Motor neuron (in vitro differentiated cells): ENCODE results near the gene VAV3. TPM values are rescaled to one million over a fixed set of nuclear protein-coding genes. Genes with fewer than 3 reads are reported as not detected.

Experiments used
- ATAC-seq, 8 experiments: fragments of 200-7000 bp; cut with Tn5 transposase; replicated peaks in 6 of 8; 2 replicates each; pipeline ENCODE4 v1.8.0; 2021; ENCODE audit warnings: mild to moderate bottlenecking in 8 of 8, moderate library complexity in 8 of 8
- H3K27ac ChIP-seq, 2 donors: fragments of 250-450 bp; sonication (Bioruptor Pico); 2 replicates each; pipeline ENCODE4 v1.9.0; 2021; ENCODE audit warnings: antibody characterized with exemption in 2 of 2, mild to moderate bottlenecking in 2 of 2, moderate library complexity in 1 of 2
- H3K4me1 ChIP-seq, 2 donors: fragments of 250-450 bp; sonication (Bioruptor Pico); replicated peaks in 1 of 2; 2 replicates each; pipeline ENCODE4 v1.6.1; 2021; ENCODE audit warnings: antibody characterized with exemption in 2 of 2, mild to moderate bottlenecking in 2 of 2, moderate library complexity in 1 of 2
- H3K4me3 ChIP-seq, 5 donors: fragments of 250-450 bp; sonication (Bioruptor Pico); 2 replicates each; pipeline ENCODE4 v1.9.0; 2021; ENCODE audit warnings: antibody characterized with exemption in 5 of 5, mild to moderate bottlenecking in 5 of 5, moderate library complexity in 4 of 5
- WGBS, 10 experiments: fragments of 450-650 bp; shearing (Covaris generic); methylation state at CpG; one replicate each; pipeline ENCODE4 v1.0.0; 2022; 5-methylcytosine and 5-hydroxymethylcytosine counted together
- in situ Hi-C, 9 experiments: fragments of 400-800 bp; cut with MboI; loops; one replicate each; pipeline ENCODE4 v1.15.0; 2021; ENCODE audit warnings: low sequenced_read_pairs in 9 of 9, low pct_unique_long_range_greater_than_20kb in 2 of 9; ENCODE audit not compliant: unreplicated experiment in 9 of 9
- total RNA-seq, 8 experiments: library from RNA; unstranded; fragments of 300-600 nt; gene quantifications; 2 replicates each; pipeline versions ENCODE4 v1.2.3 to v1.2.4, GENCODE V29; 2022

VAV3 gene
- total RNA-seq, 8 experiments from 2014 or later = 0.09 to 34.3 (median 10.3) TPM

GRCh38 chr1:107544285-107544684 lies 420.7 kb downstream of the VAV3 start:
- 63 to 100% (median 91%) methylated on average over 2 to 4 of the region's 4 CpGs for WGBS, 10 experiments
- Histone ChIP-seq H3K27ac (no peak overlapping the region), H3K4me3 (no peak overlapping the region), H3K4me1 (peaks cover 0 to 6% of the 10 kb centered on the region in 2 donors)
- no peak for ATAC-seq
- in situ Hi-C loops = loop anchor here in 2 of 9 experiments (25.0 kb wide), 3 partner anchors 193 to 407 kb away; partner anchors contain the start of gene NTNG1 (in 1 of the 2)

GRCh38 chr1:107541412-107541811 lies 423.6 kb downstream of the VAV3 start:
- in situ Hi-C loops = loop anchor here in 2 of 9 experiments (25.0 kb wide), 3 partner anchors 196 to 404 kb away; partner anchors contain the start of gene NTNG1 (in 1 of the 2)
- no peak for ATAC-seq
- 57 to 100% (median 78%) methylated on average over 1 to 2 of the region's 2 CpGs for WGBS, 10 experiments
- H3K4me3 ChIP-seq = no peak overlapping the region
- peaks cover 0 to 6% of the 10 kb centered on the region in 2 donors for H3K4me1 ChIP-seq
- H3K27ac ChIP-seq = no peak overlapping the region

DNA sequence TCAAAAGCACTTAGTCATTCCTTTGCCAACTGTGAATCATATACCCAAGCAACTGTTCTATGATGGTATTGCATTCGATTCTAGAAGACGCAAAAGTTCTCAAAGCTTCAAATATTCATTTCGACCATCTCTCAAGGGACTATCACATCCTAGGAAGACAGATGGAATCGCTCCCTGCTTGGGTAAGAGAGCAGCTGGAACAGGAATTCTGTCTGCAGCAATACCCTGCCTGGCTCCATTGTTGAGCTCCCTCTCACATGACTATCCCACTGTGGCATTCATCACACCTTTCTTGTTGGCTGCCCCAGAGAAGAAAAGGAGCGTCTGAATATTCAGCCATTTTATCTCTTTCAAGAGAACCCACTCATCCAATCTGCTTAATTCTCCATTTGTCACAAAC lies 426.5 kb downstream of the VAV3 start:
- in situ Hi-C loops = loop anchor here in 3 of 9 experiments (10.0 to 25.0 kb wide), 4 partner anchors 199 to 401 kb away; partner anchors contain the start of gene NTNG1 (in 1 of the 3)
- no peak overlapping the region for H3K4me3 ChIP-seq
- peak in 2 of 8 experiments; percentile 47 to 50 for ATAC-seq
- peaks cover 0 to 6% of the 10 kb centered on the region in 2 donors for H3K4me1 ChIP-seq
- H3K27ac ChIP-seq = no peak overlapping the region
- WGBS, 10 experiments = 33 to 97% (median 88%) methylated on average over 3 to 5 of the region's 5 CpGs; no CpG with 5 or more reads in 1 of the 10 experiments

- in situ Hi-C loops = loop anchor here in 3 of 9 experiments (10.0 to 25.0 kb wide), 4 partner anchors 201 to 399 kb away; partner anchors contain the start of gene NTNG1 (in 1 of the 3)
- H3K4me1 ChIP-seq = peaks cover 11 to 15% of the 10 kb centered on the region in 2 donors
- WGBS, 10 experiments = 16 to 88% (median 67%) methylated on average over 1 to 3 of the region's 3 CpGs; no CpG with 5 or more reads in 1 of the 10 experiments
- no peak overlapping the region for H3K4me3 ChIP-seq
- no peak for ATAC-seq
- no peak overlapping the region for H3K27ac ChIP-seq
Measured at GRCh38 chr1:107536266-107536665, 428.7 kb downstream of the VAV3 start.

DNA sequence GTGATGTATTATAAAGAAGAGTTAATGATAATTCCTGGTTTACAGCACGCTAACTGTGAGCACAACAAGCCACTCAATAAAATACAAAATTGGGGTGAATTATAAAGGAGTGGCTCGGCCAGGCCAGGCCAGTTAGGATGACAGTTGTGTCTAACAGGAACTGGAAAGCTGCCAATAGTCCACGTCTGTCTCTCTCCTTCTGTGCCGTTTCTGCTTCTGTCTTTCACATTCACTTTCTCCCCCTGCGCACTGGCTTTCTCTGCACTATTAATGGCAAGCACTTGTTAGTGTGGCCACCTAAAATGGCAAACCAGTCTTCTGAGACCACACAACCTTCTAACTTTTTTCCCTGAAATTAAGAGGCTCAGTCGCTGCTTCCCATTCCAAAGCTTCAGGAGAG lies 429.9 kb downstream of the VAV3 start:
- 67 to 100% (median 85%) methylated on average over 1 to 6 of the region's 6 CpGs; no CpG with 5 or more reads in 1 of the 10 experiments for WGBS, 10 experiments
- ATAC-seq = no peak
- in situ Hi-C loops = loop anchor here in 3 of 9 experiments (10.0 to 25.0 kb wide), 4 partner anchors 202 to 398 kb away; partner anchors contain the start of gene NTNG1 (in 1 of the 3)

DNA sequence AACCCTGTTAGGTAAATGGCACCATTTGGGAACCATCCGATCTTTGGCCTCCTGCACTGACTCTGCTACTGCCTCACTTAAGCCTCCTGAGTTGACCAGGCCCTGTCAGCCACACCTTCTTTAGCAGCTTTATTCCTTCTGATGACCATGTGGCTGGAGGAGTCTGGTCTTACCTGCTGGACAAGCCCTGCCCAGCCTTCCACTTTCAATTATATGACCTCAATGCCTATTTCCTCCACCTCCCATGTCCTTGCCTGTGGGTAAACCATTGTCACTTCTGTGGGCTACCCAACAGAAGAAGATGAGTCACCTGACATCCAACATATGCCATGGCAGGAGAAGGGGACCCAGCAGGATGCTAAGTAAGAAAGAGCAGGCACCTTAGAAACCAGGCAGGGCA lies 430.3 kb downstream of the VAV3 start:
- ATAC-seq = no peak
- Histone ChIP-seq H3K4me3 (no peak overlapping the region), H3K4me1 (peaks cover 11 to 16% of the 10 kb centered on the region in 2 donors), H3K27ac (no peak overlapping the region)
- in situ Hi-C loops = loop anchor here in 3 of 9 experiments (10.0 to 25.0 kb wide), 4 partner anchors 203 to 397 kb away; partner anchors contain the start of gene NTNG1 (in 1 of the 3)
- WGBS, 10 experiments = 100% methylated on average over 1 of the region's 1 CpG; no CpG with 5 or more reads in 5 of the 10 experiments

More for the DNA sequence above, 429.9 kb downstream of the VAV3 start:
- Histone ChIP-seq H3K4me3 (no peak overlapping the region), H3K4me1 (peaks cover 11 to 16% of the 10 kb centered on the region in 2 donors), H3K27ac (no peak overlapping the region)

DNA sequence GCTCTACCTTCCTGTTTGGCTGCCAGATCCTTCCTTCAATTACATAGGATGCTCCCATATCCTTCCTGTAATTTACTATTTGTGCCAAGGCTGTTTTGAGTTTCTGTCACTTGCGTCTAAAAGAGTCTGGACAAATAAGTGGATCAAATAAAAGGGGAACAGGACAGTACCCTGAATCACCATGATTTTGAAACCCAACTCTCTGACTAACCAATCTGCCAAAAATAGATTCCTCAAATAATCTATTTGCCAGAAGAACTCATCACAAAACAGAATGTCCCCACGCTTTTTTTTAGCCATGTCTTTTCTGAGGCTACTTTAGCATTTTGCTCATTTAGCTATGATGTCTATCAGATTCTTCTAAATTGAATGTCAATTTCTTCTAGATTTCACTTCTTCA lies 431.5 kb downstream of the VAV3 start:
- in situ Hi-C loops = loop anchor here in 3 of 9 experiments (10.0 to 25.0 kb wide), 4 partner anchors 204 to 396 kb away; partner anchors contain the start of gene NTNG1 (in 1 of the 3)
- 48 to 100% (median 90%) methylated on average over 1 to 2 of the region's 2 CpGs; no CpG with 5 or more reads in 1 of the 10 experiments for WGBS, 10 experiments
- Histone ChIP-seq H3K27ac (no peak overlapping the region), H3K4me3 (no peak overlapping the region), H3K4me1 (peaks cover 11 to 18% of the 10 kb centered on the region in 2 donors)
- ATAC-seq = no peak

DNA sequence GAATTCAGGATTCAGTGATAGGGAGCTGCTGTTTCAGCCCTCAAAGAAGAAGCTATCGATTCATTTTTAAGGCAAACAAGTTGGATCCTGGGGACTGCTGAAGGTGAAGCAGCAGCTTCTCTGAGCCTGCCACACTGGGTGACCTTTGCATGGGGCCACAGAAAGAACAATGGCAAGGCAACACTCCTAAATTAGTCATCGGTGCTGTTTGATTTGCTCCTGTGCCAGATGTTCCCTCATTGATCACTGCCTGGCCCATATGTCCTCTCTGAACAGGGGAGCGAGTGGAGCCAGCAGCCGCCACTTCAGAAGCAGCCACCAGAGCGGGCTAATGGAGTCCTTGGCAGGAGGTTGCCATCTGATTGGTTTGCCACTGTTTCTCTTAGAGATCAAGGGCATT lies 432.7 kb downstream of the VAV3 start:
- Histone ChIP-seq H3K4me3 (no peak overlapping the region), H3K4me1 (peaks cover 11 to 18% of the 10 kb centered on the region in 2 donors), H3K27ac (no peak overlapping the region)
- in situ Hi-C loops = loop anchor here in 3 of 9 experiments (10.0 to 25.0 kb wide), 4 partner anchors 205 to 395 kb away; partner anchors contain the start of gene NTNG1 (in 1 of the 3)
- peak in 3 of 8 experiments; percentile 21 to 64 (median 55) for ATAC-seq
- WGBS, 10 experiments = 39 to 78% (median 65%) methylated on average over 1 to 5 of the region's 5 CpGs; no CpG with 5 or more reads in 1 of the 10 experiments

GRCh38 chr1:107531065-107531908 lies 433.7 kb downstream of the VAV3 start:
- WGBS, 10 experiments = 76 to 97% (median 81%) methylated on average over 1 to 12 of the region's 12 CpGs
- in situ Hi-C loops = loop anchor here in 3 of 9 experiments (10.0 to 25.0 kb wide), 4 partner anchors 206 to 394 kb away; partner anchors contain the start of gene NTNG1 (in 1 of the 3)
- Histone ChIP-seq H3K27ac (no peak overlapping the region), H3K4me1 (peaks cover 11 to 18% of the 10 kb centered on the region in 2 donors), H3K4me3 (no peak overlapping the region)
- ATAC-seq = peak in 2 of 8 experiments; percentile 38 to 50

DNA sequence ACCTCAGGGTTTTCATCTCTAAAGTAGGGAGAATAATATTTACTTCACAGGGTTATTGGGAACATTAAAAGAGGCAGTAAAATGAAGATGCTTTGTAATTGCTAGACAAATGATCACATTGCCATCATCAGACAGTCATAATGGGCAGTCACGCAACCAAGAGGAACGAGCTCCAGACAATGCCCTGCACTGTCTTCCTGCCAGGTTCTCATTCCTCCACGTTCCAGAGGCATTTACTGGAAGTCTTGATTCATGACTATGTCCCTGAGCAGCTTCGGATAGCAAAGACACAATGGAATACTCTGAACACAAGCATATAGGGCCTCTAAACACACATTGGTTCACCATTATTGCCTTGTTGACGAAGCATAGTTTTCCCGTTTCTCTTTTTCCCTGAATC lies 434.4 kb downstream of the VAV3 start:
- ATAC-seq = peak in 3 of 8 experiments; percentile 23 to 59 (median 27)
- in situ Hi-C loops = loop anchor here in 3 of 9 experiments (10.0 to 25.0 kb wide), 4 partner anchors 207 to 393 kb away; partner anchors contain the start of gene NTNG1 (in 1 of the 3)
- H3K4me1 ChIP-seq = peaks cover 12 to 18% of the 10 kb centered on the region in 2 donors
- H3K27ac ChIP-seq = no peak overlapping the region
- WGBS, 10 experiments = 20 to 83% (median 52%) methylated on average over 1 to 6 of the region's 6 CpGs; no CpG with 5 or more reads in 1 of the 10 experiments
- H3K4me3 ChIP-seq = no peak overlapping the region

DNA sequence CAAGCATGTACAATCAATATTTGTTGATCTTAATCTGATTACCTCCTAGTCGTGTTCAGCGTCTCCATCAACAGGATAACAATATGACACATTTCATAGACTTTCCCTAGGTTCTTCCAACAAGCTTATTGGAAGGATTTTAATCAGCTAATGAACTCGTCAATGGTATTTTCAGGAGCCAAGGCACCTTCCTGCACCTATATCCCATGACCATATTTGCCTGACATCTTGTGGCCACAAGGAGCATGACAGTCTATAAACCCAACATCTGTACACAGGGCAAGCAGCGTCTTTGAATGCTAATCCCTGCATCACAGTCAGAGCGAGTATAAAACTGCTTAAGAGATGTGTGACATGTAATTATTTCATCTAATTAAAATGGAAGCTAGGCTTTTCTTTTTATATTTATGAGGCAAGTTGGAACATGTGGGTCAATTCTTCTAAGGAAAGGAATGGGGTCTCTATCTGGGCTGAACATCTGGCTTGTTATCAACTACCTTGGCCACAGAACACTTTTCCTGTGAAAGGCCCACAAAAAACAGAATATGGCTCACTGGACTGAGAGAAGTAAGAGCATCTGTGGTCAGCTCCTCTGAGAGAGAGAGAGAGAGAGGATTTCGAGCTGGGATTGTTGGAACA lies 435.4 kb downstream of the VAV3 start:
- in situ Hi-C loops = loop anchor here in 3 of 9 experiments (10.0 to 25.0 kb wide), 4 partner anchors 208 to 392 kb away; partner anchors contain the start of gene NTNG1 (in 1 of the 3)

More for the DNA sequence above, 435.4 kb downstream of the VAV3 start:
- Histone ChIP-seq H3K27ac (no peak overlapping the region), H3K4me3 (no peak overlapping the region), H3K4me1 (peaks cover 18 to 19% of the 10 kb centered on the region in 2 donors)
- 0 to 71% (median 31%) methylated on average over 1 to 6 of the region's 6 CpGs for WGBS, 10 experiments
- ATAC-seq = peak; percentile 70 to 96 (median 94)
